22Rv1 (cell line): ENCODE results near the gene IFT88.

Source experiments
- ZFX ChIP-seq: fragments of 450-650 bp; IDR thresholded peaks from 2 replicates; pipeline ENCODE4 v1.6.1; 2017; ENCODE audit warnings: antibody characterized with exemption, borderline replicate concordance
- TF ChIP-seq, protein P1 (sequence below): fragments of 450-650 bp; IDR thresholded peaks from 2 replicates; pipeline ENCODE4 v1.5.1; 2017; ENCODE audit warnings: mild to moderate bottlenecking

GRCh38 chr13:20701461-20701860 lies 134.5 kb downstream of the IFT88 start:
- TF ChIP-seq, protein P1, sequence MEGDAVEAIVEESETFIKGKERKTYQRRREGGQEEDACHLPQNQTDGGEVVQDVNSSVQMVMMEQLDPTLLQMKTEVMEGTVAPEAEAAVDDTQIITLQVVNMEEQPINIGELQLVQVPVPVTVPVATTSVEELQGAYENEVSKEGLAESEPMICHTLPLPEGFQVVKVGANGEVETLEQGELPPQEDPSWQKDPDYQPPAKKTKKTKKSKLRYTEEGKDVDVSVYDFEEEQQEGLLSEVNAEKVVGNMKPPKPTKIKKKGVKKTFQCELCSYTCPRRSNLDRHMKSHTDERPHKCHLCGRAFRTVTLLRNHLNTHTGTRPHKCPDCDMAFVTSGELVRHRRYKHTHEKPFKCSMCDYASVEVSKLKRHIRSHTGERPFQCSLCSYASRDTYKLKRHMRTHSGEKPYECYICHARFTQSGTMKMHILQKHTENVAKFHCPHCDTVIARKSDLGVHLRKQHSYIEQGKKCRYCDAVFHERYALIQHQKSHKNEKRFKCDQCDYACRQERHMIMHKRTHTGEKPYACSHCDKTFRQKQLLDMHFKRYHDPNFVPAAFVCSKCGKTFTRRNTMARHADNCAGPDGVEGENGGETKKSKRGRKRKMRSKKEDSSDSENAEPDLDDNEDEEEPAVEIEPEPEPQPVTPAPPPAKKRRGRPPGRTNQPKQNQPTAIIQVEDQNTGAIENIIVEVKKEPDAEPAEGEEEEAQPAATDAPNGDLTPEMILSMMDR: no peak
- no peak for TF ChIP-seq ZFX
